GM12873 (cell line): ENCODE measurements around the gene ZNF560.

ENCODE experiments used
- TF ChIP-seq, protein P1 (sequence below): IDR thresholded peaks from 2 replicates; pipeline ENCODE4 v1.5.1; 2012; ENCODE audit warnings: low read depth, mild to moderate bottlenecking, moderate library complexity, low read length, control low read depth; ENCODE audit not compliant: insufficient read depth; ENCODE audit errors: missing control alignments

ZNF560 gene

DNA sequence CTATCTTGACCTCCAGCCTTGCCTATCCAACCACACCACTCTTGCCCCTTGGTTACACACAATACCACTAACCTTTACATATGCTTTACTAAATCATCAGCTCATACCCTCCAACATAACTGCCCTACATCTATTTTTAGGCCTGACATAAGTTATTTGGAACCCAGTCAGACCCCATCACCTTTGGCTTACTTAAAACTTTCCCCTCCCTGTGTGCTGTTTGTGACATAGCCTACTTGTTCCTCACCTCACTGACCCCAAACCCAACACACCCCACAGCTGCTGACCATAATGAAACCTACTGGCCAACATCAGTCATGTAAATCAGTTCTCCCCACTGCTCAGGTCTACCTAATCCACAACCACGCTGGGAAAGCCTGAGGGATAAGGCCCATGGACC, 68.0 kb downstream of the ZNF560 start:
- TF ChIP-seq, protein P1, sequence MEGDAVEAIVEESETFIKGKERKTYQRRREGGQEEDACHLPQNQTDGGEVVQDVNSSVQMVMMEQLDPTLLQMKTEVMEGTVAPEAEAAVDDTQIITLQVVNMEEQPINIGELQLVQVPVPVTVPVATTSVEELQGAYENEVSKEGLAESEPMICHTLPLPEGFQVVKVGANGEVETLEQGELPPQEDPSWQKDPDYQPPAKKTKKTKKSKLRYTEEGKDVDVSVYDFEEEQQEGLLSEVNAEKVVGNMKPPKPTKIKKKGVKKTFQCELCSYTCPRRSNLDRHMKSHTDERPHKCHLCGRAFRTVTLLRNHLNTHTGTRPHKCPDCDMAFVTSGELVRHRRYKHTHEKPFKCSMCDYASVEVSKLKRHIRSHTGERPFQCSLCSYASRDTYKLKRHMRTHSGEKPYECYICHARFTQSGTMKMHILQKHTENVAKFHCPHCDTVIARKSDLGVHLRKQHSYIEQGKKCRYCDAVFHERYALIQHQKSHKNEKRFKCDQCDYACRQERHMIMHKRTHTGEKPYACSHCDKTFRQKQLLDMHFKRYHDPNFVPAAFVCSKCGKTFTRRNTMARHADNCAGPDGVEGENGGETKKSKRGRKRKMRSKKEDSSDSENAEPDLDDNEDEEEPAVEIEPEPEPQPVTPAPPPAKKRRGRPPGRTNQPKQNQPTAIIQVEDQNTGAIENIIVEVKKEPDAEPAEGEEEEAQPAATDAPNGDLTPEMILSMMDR: no peak

DNA sequence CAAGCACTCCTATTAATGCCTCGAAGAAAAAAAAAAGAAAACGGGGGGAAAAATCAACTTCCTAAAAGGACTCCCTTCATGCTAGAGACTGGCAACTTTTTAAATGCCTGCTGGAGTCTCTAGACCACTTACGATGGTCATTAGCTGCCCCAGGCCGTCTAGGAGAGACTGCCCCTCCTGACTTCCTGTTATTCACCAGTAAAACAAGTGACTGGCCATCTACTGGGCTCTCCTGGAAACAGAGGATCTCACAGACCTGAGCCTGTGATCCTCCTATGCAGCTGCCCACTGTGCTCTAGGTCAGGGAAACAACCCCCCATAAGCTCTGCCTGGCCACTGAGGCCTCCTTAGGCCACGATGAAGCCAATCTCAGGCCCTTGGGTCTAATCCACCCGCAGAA, 70.5 kb downstream of the ZNF560 start:
- TF ChIP-seq, protein P1: no peak
